K562 (cell line): ENCODE results near the gene RPL10A. TPM values are rescaled to one million over a fixed set of nuclear protein-coding genes. Genes with fewer than 3 reads are reported as not detected.
"Not testable (repeated sequence)": the region's sequence is repeated elsewhere in the genome, so short reads cannot be mapped to it uniquely, and the experiment has no call there.

ENCODE experiments used
- ATAC-seq: fragments of 200-7000 bp; cut with Tn5 transposase; 3 replicates; pipeline ENCODE4 v1.9.1; 2020; ENCODE audit warnings: moderate library complexity
- BruUV-seq: library from RNA; stranded (reverse); fragments of 400-500 nt; replicated peaks from 2 replicates; lab custom pipeline; 2021; lab: Mats Ljungman, UMichigan
- CTCF ChIA-PET: fragments of 300-600 bp; formaldehyde crosslinking; extraction: SDS; loops from one replicate; lab custom pipeline; 2021; ENCODE audit warnings: low intra/inter-chr PET ratio; lab: Yijun Ruan, JAX
- POLR2A ChIA-PET: fragments of 300-600, 350-650 bp; sonication (Branson Sonifier 250); formaldehyde crosslinking; extraction: SDS; loops from one replicate; lab custom pipeline; 2021; ENCODE audit warnings: antibody characterized with exemption, inconsistent platforms; lab: Yijun Ruan, JAX
- DNase-seq, 4 experiments: peaks; one replicate each; pipeline versions ENCODE4 v3.0.0 to v3.0.0-alpha.2; 2011 to 2018; ENCODE audit warnings: low spot score in 3 of 4, mixed read lengths in 3 of 4; ENCODE audit errors: extremely low read depth in 1 of 4
- FAIRE-seq: peaks from 2 replicates; lab custom pipeline; 2011; peaks lifted over from hg19 to GRCh38; lab: Jason Lieb, UNC
- H2AFZ ChIP-seq: 2 replicates; pipeline ENCODE4 v1.6.0; 2011; ENCODE audit warnings: low read depth, low read length, control low read depth, inconsistent platforms
- H3K27ac ChIP-seq: fragments of 200-600 bp; 3 replicates; pipeline ENCODE4 v1.8.0; 2011; ENCODE audit warnings: low read depth, mild to moderate bottlenecking, control low read depth, inconsistent platforms, low read length, moderate library complexity, mixed read lengths; ENCODE audit errors: extremely low read depth
- H3K27me3 ChIP-seq, 2 experiments: fragments of 300-600 bp in 1 of 2; 2 replicates in 1 of 2; 3 replicates in 1 of 2; pipeline versions ENCODE4 v1.6.0 to v1.8.0; 2011; ENCODE audit warnings: inconsistent platforms in 2 of 2, low read length in 2 of 2, mild to moderate bottlenecking in 1 of 2, mixed read lengths in 1 of 2, moderate library complexity in 1 of 2; ENCODE audit not compliant: control insufficient read depth in 2 of 2, insufficient read depth in 2 of 2
- H3K36me3 ChIP-seq: fragments of 300-600 bp; 3 replicates; pipeline ENCODE4 v1.8.0; 2011; ENCODE audit warnings: mild to moderate bottlenecking, low read length, inconsistent platforms; ENCODE audit not compliant: control insufficient read depth, insufficient read depth
- H3K4me1 ChIP-seq, 2 experiments: fragments of 200-600 bp in 1 of 2; replicated peaks in 1 of 2; 2 replicates in 1 of 2; 3 replicates in 1 of 2; pipeline versions ENCODE4 v1.5.1 to v1.8.0; 2011; ENCODE audit warnings: inconsistent platforms in 2 of 2, low read length in 2 of 2, mild to moderate bottlenecking in 1 of 2, mixed read lengths in 1 of 2, moderate library complexity in 1 of 2; ENCODE audit not compliant: control insufficient read depth in 2 of 2, insufficient read depth in 2 of 2
- H3K4me2 ChIP-seq: 2 replicates; pipeline ENCODE4 v1.6.1; 2011; ENCODE audit warnings: low read length, control low read depth, inconsistent platforms, mixed read lengths; ENCODE audit not compliant: insufficient read depth
- H3K4me3 ChIP-seq: fragments of 200-600 bp; sonication (generic), shearing (Covaris generic); 2 replicates; pipeline ENCODE4 v1.5.1; 2016; ENCODE audit warnings: control low read depth, inconsistent platforms
- H3K79me2 ChIP-seq: fragments of 200-600 bp; 3 replicates; pipeline ENCODE4 v1.8.0; 2011; ENCODE audit warnings: low read length, inconsistent platforms; ENCODE audit not compliant: control insufficient read depth, insufficient read depth
- H3K9ac ChIP-seq, 2 experiments: 2 replicates each; pipeline versions ENCODE4 v1.6.0 to v1.6.1; 2011; ENCODE audit warnings: low read depth in 2 of 2, low read length in 2 of 2, control low read depth in 1 of 2, inconsistent platforms in 1 of 2, mild to moderate bottlenecking in 1 of 2, mixed read lengths in 1 of 2; ENCODE audit not compliant: insufficient read depth in 1 of 2
- H3K9me1 ChIP-seq: one replicate; pipeline ENCODE4 v1.6.0; 2011; ENCODE audit warnings: inconsistent platforms, mild to moderate bottlenecking, low read length, moderate library complexity; ENCODE audit not compliant: control insufficient read depth, insufficient read depth
- H3K9me3 ChIP-seq: replicated peaks from 2 replicates; pipeline ENCODE4 v1.5.1; 2011; ENCODE audit warnings: low read depth, low read length, inconsistent platforms; ENCODE audit not compliant: control insufficient read depth, insufficient read depth
- H4K20me1 ChIP-seq: replicated peaks from 2 replicates; pipeline ENCODE4 v1.6.1; 2011; ENCODE audit warnings: low read length, inconsistent platforms, mixed read lengths; ENCODE audit not compliant: control insufficient read depth, insufficient read depth
- BCOR ChIP-seq: fragments of 450-650 bp; IDR thresholded peaks from 2 replicates; pipeline ENCODE4 v1.6.1; 2016
- KDM1A ChIP-seq, 2 experiments: fragments of 450-650 bp; IDR thresholded peaks; 2 replicates each; pipeline ENCODE4 v1.6.1; 2016; ENCODE audit warnings: mild to moderate bottlenecking in 2 of 2
- NFIC ChIP-seq: fragments of 450-650 bp; IDR thresholded peaks from 2 replicates; pipeline ENCODE4 v1.6.1; 2017; ENCODE audit warnings: mild to moderate bottlenecking, inconsistent platforms
- RBM25 ChIP-seq: fragments of 200-400 bp; formaldehyde crosslinking; IDR thresholded peaks from 2 replicates; pipeline ENCODE4 v1.6.1; 2018; ENCODE audit warnings: low read length, low read depth, moderate library complexity; ENCODE audit not compliant: severe bottlenecking
- SMARCA5 ChIP-seq: fragments of 450-650 bp; IDR thresholded peaks from 2 replicates; pipeline ENCODE4 v1.6.1; 2016
- ZNF121 ChIP-seq: sonication (generic); formaldehyde crosslinking; conservative IDR thresholded peaks from 2 replicates; pipeline ENCODE4 v1.8.0; 2022; ENCODE audit warnings: missing genetic modification reagents
- ZNF239 ChIP-seq: fragments of 250-450 bp; sonication (Bioruptor Pico); IDR thresholded peaks from 2 replicates; pipeline ENCODE4 v1.4.0; 2020; ENCODE audit warnings: mild to moderate bottlenecking
- WGBS: fragments of 100-300 bp; shearing (Covaris generic); methylation state at CpG from one replicate; pipeline ENCODE4 v1.1.6; 2016; ENCODE audit warnings: low coverage, mixed read lengths; ENCODE audit not compliant: insufficient coverage; ENCODE audit errors: missing lambda C conversion rate; 5-methylcytosine and 5-hydroxymethylcytosine counted together
- in situ Hi-C: fragments of 300-500 bp; cut with MboI; formaldehyde crosslinking; loops from 4 replicates; pipeline ENCODE4 v1.15.0; 2018; ENCODE audit warnings: inconsistent platforms, mixed read lengths
- intact Hi-C: fragments of 100-400 bp; cut with micrococcal nuclease; formaldehyde crosslinking; loops from 2 replicates; pipeline ENCODE4 v1.14.2; 2022
- polyA plus RNA-seq, 8 experiments: library from polyadenylated mRNA; depleted of rRNA in 4 of 8; stranded (reverse) in 5 of 8; unstranded in 3 of 8; fragments of >200 nt; fragmentation: Nextera tagmentation in 2 of 8; fragmentation: Illumina TruSeq in 1 of 8; extraction: Ambion mirVana in 2 of 8; extraction: Trizol in 1 of 8; gene quantifications; 2 replicates each; pipeline versions ENCODE4 v1.2.1 to v1.2.3, GENCODE V29; 2011 to 2014; ENCODE audit warnings: inconsistent platforms in 1 of 8, missing spikeins in 1 of 8
- total RNA-seq, 7 experiments: library from RNA; depleted of rRNA in 6 of 7; stranded (reverse); fragments of >200 nt in 6 of 7; fragmentation: Illumina TruSeq in 2 of 7; extraction: Trizol in 2 of 7; gene quantifications; 2 replicates each; pipeline versions ENCODE4 v1.2.1 to v1.2.3, GENCODE V29; 2011 to 2021; ENCODE audit warnings: low replicate concordance in 1 of 7

RPL10A gene
- total and polyA plus RNA-seq, 9 of the 15 experiments (the other 6 are each of a cell fraction or from before 2014, with no cell fraction given): 1,589 to 3,237 (median 2,116) TPM

GRCh38 chr6:35438378-35439065 is 29.7 kb upstream of the RPL10A start:
- BruUV-seq, in situ Hi-C loops, H4K20me1 ChIP-seq, H3K27me3 ChIP-seq, H3K9ac ChIP-seq, intact Hi-C loops, H2AFZ ChIP-seq, H3K4me3 ChIP-seq, CTCF ChIA-PET, H3K79me2 ChIP-seq, H3K36me3 ChIP-seq, H3K4me2 ChIP-seq, DNase-seq, H3K27ac ChIP-seq, H3K9me3 ChIP-seq, ATAC-seq, H3K9me1 ChIP-seq: not testable (repeated sequence)
- peak; percentile 11 for FAIRE-seq
- H3K4me1 ChIP-seq: peaks cover 5 to 17% of the 10 kb centered on the region in 2 experiments; a peak in 4 of 5 replicates
- POLR2A ChIA-PET: interaction anchor here (0.6 to 1.4 kb wide), 3 partner anchors 11 to 63 kb away, joined by 3 to 4 read pairs (median 3); no protein-coding TSS in a partner anchor
- WGBS: 46% methylated on average over 3 of the region's 7 CpGs
- TF ChIP-seq KDM1A (IDR thresholded peaks at IDR 0.05) (peak; percentile 52 to 63), SMARCA5 (peak; percentile 37; the same call in 1 of the 2 replicates), ZNF239 (CRISPR knock-in tag) (peak; percentile 98), BCOR (peak; percentile 83), ZNF121 (CRISPR knock-in tag) (peak; percentile 99), RBM25 (peak; percentile 83), NFIC (peak; percentile 61)
- TF ChIP-seq, all 486 proteins: peak for 7; not testable (repeated sequence) for 479
